GM19452 (cell line): ENCODE measurements around the gene COPS7B.

Experiments used
- ATAC-seq: cut with Tn5 transposase; IDR thresholded peaks from one replicate; pipeline ENCODE4 v1.9.1; 2021; ENCODE audit not compliant: unreplicated experiment

The COPS7B gene

DNA sequence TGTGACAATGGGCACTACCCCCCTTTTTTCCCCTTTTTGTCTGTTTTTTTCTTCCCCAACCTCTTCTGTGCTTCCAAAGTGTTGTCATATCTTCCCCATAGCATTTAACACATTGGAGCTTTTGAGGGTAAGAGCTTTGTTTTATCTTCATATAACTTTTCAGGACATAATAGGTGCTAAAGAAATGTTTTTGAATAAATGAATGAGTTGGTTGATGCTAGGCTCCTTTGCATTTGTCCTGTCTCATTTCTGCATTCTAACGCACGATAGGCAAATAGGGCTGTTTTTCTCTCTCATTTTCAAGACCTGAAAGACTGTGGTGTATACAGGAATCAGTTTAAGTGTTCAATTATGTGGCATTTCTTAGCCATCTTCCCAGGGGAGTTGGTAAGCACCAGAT, 832 bp upstream of the COPS7B start:
- no peak for ATAC-seq

DNA sequence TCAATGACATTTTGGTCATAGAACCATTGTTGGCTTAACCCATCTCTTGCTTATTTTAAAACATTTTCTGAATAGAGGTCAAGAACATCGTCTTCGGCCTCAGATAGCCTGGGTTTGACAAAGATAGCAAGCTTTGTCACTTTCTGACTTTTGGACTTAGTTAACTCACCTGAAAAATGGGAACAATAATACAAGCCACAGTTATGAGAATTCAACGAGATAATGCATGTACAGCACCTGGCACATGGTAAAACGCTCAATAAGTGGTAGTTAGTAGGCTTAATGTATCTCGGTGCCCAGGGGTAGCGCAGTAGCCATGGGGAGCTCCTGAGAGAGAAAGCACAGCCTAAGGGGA, 446 bp upstream of the COPS7B start:
- ATAC-seq, result peak; percentile 2

DNA sequence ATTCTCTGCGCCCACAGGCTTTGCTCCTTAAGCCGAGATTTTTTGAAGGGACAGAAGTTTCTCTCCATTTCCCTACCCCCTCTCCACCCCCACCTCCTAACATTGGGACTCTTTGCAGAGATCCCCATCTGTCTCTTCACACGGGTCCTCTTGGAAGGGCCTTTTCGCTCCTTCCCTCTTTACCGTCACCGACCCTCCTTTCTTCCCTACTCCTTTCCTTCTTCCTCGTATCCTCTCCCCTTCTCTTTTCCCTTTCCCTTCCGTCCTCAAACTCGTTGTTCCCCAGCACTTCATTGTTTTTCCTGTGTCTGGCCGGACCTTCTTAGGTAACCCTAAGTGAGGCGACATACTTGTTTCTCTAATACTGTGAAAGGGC, 660 bp downstream of the COPS7B start:
- no peak for ATAC-seq

DNA sequence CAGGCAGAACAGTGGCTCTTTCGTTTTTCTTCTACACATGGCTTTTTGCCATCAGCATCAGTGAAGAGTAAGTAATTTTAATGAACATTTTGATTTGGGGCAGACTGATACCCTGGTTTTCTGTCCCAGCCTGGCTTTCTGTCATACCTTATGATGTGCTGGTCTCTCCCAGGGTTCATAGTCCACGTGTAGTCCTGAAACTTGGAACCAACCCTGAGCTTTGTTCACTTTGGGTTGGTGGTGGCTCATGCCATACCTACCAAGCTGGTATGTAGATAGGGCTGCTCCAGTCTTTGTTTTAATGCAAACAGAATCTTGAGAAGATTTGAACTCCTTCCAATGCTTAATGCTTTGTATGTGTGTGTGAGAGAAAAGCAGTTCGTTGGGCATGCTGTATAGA, 4.9 kb downstream of the COPS7B start:
- no peak for ATAC-seq

DNA sequence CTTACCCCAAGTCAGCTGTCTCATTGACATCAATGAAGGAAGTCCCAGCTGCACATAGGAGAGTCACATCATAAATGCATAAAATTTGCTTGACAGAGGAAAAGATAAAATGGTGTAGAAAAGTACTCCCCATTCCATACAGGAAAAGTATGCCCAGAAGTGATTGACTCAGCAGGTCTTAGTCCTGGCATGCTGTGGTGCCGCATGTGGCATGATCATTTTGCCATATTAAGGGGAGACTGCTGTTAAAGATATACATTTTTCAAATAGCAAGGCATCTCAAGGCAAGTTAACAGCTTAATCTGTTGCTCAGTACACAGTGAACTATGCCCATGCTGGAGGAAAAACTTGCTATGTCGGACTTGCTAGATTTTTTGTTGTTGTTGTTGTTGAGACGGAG, 8.1 kb downstream of the COPS7B start:
- no peak for ATAC-seq

DNA sequence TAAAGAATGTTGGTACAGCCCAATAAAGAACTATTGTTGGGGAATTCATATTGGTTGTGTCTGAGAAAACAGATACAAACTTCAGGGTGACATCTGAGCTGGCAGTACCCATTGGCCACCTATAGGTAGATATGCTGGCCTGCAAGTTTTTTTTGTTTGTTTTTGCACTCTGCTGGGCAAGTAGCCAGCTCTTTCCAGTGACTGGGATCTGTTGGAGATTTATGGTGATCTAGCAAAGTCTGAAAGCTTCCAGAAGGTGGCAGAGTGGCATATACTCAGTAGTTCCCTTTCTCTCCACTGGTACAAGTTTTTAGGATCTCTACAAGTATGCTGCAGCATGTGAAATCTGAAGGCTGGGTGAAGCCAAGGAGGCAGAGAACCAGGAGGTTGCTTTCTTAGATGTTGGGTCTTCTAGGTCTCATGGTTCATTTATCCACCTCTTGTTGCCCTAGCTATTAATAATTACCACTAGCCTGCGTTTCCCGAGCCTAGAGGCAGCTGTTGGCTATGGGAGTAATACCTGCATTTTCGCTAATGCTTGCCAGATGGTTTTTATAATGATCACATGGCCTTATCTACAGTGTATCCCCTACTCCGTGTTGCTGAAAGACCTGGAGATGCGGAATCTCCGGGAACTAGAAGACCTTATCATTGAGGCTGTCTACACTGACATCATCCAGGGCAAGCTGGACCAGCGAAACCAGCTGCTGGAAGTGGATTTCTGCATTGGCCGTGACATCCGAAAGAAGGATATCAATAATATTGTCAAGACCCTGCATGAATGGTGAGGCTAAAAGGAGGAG, 9.5 kb downstream of the COPS7B start:
- no peak for ATAC-seq

DNA sequence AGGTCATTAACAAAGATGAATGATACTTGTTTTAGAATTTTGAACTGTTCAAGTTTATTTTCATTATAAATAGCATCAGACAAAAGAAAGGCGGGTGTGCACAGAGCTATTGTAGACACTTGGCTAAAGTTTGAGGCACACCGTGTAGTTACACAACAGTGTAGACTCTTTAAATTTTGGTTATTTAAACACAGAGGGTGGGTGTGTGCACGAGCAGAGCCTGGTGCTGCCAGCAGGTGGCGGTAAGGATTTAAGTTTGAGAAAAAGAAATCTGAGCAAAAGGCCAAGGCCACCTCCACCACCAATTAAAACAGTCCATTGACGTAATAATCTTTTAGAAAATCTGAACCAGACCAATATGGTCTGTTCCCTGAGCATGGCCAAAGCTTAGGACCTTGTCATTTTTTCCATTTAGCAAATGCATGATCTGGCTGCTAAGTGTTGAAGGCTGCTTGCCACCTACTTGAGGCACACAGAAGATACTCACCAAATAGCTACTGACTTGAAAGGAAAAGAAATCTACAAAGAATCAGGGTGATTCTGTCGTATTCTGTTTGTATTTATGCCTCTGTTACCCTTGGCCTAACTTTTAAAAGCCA, 14.3 kb downstream of the COPS7B start:
- no peak for ATAC-seq

DNA sequence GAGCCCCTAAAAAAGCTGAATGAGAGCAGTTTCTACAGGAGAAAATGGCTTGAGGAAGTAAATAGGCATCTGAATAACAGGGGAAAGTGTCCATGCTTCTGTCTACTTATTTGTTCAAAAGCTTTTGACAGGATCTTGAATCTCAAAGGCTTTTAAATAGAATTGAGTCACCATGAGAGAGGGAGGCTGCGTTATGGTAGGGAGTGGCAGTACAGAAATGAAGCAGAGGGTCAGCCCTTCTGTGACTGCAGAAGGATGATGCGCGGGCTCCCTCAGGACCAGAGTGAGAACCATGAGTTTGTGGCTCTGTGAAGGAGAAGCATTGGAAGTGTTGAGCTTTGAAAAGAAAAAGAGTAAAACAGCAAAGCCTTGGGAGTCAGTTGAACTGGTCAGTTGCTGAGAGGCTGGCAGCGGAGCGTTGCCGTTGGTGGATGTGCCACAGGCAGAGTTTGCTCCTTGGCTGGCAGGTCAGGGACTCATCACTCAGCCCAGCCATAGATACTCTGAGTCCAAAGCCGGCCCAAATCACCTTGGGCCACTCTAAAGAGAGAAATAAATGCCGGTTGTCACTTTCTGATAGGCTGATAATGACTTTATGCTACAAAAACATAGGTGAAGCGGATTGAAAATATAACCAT, 17.4 kb downstream of the COPS7B start:
- ATAC-seq, result no peak

DNA sequence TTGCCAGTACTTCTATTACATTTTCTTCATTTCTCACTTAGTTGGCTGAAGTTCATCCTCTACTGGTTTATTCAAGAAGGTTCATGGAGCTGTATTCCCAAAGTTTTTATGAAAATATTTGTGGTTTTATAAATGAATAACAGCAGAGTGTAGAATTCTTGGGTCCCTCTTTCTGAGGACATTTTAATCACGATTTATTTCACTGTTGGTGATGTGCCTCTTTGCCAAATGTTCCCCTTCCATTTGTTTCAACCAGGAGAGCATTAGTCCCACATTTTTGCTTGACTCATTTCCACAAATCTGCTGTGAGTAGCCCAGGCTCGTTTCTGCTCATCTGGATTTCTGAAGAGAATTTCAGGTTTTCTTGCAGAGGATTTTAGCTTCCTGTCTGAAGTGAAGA, 20.8 kb downstream of the COPS7B start:
- ATAC-seq, result no peak

DNA sequence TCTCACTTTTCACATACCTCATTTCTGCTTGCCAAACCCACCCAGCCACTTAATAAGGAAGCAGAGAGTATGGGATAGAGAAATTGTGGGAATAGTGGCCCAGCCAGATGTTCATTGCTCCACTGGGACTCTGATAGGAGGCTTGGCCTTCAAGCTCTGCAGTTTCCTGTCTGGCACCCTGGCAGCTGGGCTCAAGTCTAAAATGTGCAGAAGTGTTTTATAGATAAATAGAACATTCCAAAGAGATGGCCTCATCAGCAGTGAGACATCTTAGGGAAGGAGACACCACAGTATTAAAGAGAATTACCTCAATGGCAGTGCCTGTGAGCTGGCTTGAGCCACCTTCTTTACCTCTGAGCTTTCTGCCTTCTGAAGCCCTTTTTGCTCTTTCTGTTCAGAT, 24.7 kb downstream of the COPS7B start:
- no peak for ATAC-seq

DNA sequence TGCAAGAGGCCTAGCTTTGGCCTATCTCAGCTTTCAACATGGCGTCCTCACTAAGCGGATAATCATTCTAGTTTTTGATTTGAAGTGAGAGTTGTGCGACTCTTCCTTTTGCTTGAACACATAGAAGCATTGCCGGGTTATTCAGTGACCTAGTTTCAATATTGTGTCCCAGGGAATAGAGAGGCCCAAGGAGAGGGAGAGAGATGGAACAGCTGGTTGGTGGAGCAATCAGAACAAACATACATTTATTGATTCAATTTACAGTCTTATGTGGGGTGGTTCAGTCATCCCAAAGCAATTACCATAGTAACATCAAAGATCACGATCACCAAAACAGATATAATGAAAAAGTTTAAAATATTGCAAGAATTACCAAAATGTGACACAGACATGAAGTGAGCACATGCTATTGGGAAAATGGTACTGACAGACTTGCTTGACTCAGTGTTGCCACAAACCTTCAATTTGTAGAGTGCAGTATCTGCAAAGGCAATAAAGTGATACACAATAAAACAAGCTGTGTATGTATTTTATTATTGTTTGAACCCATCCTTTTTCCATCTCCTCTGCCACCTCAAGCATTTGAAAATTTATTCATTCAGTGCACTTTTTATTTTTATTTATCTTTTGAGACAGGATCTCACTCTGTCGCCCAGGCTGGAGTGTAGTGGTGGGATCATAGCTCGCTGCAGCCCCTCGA, 30.2 kb downstream of the COPS7B start:
- ATAC-seq, result no peak

DNA sequence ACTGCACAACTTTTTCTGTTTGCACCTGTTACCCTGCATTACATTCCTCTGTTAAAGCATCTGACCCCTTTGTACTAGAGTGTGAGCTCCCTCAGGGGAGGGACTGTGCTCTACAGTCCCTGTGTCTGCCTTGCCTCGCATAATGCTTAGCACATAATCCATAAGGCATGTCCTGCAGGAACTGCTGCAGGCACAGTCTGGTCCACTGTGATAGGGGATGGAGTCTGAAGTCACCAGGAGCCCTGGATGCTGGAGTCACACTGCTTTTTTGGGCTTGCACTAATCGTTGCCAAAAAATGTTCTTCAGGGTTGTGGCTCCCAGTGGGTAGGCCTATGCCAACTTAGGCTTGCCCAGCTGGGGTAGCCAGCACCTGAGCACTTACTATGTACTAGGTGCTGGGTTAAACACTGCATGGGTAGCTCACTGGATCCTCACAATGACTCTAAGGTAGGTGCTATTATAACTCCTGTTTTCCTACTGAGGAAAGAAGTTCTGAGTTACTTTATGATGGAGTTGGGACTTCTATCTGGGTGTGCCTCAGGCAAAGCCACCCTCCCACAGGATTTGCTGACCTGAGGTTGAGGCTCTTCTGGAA, 33.3 kb downstream of the COPS7B start:
- ATAC-seq, result no peak

DNA sequence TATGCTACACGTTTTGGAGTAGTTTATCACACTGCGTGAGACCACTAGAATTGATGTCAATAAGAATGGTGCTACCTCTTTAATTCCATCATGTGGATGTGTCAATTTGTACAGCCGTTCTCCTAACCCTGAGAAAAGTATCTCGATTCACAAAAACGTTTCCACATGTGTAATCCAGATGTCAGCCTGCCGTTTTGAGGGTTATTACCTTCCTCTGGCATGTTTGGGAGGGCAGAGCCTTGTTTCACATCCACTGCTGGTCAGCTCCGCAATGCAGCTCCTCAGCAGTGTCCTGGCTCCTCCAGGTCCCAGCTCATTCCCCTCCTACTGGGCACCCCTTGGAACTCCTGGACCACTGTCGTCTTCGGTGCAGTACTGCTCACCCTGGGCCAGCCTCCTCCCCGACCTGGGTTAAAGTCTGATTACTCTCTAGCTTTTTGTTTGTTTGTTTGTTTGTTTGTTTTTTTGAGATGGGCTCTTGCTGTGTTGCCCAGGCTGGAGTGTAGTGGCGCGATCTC, 34.6 kb downstream of the COPS7B start:
- ATAC-seq, result no peak

DNA sequence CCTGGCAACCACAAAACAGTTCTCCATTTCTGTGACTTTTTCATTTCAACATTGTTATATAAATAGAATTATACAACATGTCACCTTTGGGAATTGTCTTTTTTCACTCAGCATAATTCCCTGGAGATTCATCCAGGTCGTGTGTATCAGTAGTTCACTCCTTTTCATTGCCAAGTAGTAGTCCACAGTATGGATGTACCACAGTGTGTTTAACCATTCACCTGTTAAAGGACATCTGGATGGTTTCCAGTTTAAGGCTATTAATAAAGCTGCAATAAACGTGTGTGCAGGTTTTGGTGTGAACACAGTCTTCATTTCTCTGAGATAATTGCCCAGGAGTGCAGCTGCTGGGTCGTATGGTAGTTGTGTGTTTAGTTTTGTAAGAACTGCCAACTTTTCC, 35.7 kb downstream of the COPS7B start:
- ATAC-seq, result no peak

DNA sequence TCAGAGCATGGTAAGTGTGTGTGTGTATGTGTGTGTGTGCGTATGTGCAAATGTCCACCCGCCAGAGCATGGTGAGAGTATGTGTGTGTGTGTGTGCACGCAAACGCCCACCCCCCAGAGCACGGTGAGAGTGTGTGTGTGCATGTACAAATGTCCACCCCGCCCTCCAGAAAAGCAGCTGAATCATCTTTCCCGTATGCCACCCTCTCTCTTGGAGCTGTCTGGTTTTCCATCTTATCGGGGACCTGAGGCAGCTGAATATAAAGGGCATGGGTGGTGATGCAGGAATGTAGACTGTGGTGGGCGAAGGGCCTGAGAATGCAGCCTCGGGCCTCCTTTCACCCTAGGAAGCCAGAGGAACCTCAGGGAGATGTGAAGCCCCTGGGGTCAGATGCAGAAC, 66.9 kb downstream of the COPS7B start:
- no peak for ATAC-seq

DNA sequence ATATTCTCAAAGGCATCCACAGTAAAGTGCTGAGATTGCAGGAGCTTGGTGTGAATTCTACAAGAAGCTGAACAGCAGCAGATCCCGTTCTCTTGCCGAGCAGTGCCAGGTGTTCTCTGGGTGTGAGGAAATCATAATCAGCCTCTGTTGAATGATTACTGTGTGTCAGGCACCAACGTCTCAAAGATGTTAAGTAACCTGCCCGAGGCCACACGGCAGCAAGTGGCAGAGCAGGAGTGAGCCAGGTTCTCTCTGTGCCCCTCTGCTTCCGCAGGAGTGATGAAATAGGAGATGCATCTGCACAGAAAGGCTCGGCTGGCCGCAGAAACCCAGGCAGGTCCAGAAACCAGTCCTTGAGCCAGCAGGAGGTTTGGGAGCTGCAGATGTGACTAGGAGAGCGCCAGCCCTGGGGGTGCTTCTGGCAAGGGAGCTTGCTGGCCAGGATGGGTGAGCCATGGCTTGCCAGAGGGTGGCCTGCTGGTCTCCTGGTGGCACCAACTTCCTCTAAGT, 68.4 kb downstream of the COPS7B start:
- no peak for ATAC-seq

DNA sequence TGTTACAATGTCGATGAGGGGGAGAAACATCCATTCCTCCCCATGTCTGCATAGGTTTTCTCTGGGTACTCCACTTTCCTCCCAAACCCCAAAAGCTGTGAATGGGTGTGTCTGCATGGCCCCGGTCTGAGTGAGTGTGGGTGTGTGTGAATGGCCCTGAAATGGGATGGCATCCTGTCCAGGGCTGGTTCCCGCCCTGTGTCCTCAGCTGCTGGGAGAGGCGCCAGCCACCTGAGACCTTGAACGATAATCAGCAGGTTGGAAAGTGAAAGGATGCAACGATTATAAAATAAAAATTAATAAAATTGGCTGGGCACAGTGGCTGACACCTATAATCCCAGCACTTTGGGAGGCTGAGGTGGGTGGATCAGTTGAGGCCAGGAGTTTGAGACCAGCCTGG, 70.7 kb downstream of the COPS7B start:
- ATAC-seq, result no peak
